GM12873 (cell line): ENCODE results near the gene CFAP210.

Experiments
- TF ChIP-seq, protein P1 (sequence below): IDR thresholded peaks from 2 replicates; pipeline ENCODE4 v1.5.1; 2012; ENCODE audit warnings: low read depth, mild to moderate bottlenecking, moderate library complexity, low read length, control low read depth; ENCODE audit not compliant: insufficient read depth; ENCODE audit errors: missing control alignments

Gene CFAP210, protein sequence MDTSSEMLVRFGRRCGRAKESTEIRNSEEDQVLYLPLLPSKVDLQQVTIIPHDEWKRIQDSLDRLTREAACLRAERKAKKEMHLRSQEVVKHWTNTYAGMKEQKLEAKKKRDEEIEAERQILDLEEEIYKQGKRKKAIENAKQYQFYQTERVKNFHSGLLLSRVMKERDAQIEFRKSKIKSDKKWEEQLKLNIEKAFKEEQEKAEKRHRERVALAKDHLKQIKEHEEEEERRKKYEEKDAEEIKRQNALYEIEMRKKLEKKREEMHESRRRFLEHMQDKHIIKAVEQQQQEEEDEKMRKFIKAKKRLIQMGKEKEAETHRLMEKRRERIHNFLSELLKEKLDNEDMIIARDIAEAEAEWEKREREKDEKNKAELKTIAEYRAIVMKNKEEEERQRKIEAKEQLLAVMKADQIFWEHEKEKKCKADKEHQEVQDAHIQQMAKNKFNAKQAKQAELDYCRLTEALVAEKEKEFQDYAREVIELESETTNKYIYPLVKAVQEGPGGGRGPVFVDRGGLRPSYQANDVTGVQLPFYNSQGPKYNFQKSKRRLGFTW

DNA sequence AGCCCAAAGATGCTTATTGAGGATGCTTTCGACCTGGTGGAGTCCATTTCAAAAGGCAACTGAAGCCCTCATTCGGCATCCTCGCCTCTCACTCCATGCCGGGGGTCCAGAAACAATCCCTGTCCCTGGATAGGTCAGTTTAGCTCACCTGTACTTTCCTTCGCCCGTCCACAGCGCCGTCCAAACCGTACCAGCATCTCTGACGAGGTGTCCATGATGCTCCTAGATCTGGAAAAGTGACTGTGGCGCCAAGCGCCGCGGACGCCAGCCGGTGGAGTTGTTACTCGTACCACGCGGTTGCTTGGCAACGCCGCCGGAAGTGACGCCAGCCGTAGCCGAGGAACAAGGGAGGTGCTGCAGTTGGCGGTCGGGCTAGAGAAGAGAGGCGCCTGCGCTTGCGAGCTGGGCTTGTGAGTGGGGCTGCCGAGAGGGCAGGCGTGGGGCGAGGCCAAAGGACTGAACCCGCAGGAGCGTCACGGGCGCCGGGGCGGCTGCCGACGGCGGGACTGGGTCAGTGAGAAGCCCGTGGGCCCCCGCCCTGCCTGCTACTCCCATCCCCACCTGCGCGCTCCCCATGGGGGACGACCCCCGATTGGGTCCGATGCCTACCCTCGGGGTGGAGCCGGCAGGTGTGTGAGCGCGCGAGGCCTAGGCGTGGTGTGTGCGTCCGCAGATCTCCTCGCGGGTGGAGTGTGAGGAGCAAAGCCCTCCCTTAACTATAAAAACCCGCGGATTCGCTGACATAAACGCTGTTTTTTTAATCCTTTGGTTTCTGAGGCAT, at the start of gene CFAP210, which contains the start of gene PHOSPHO2:
CFAP210 (minus strand) TSS at position 293 of the 781 bp plus-strand sequence; CDS start at position 215, 78 bp downstream.
PHOSPHO2 (plus strand) TSS at position 357 of the 781 bp plus-strand sequence. CDS start 6,503 bp downstream, outside the sequence.
- TF ChIP-seq, protein P1, sequence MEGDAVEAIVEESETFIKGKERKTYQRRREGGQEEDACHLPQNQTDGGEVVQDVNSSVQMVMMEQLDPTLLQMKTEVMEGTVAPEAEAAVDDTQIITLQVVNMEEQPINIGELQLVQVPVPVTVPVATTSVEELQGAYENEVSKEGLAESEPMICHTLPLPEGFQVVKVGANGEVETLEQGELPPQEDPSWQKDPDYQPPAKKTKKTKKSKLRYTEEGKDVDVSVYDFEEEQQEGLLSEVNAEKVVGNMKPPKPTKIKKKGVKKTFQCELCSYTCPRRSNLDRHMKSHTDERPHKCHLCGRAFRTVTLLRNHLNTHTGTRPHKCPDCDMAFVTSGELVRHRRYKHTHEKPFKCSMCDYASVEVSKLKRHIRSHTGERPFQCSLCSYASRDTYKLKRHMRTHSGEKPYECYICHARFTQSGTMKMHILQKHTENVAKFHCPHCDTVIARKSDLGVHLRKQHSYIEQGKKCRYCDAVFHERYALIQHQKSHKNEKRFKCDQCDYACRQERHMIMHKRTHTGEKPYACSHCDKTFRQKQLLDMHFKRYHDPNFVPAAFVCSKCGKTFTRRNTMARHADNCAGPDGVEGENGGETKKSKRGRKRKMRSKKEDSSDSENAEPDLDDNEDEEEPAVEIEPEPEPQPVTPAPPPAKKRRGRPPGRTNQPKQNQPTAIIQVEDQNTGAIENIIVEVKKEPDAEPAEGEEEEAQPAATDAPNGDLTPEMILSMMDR = no peak

DNA sequence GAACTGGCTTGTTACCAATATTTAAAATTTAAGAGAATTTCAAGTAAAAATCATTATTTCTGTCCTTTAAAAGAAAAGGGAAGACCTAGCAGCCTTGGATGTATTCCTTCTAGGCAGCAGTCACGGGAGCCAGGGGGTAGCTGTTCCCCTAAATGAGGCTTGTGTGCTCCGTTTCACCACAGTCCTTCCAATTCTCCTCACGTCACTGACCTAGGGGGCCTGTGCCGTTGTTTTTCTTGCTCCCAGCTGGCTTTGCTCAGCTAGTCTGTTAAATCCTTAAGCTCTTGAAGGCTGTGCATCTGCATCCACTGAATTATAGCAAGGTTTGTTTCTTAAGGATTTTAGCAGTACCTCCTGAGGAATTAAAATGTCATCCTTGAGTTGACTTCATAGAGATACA, 49.3 kb upstream of the CFAP210 start:
- TF ChIP-seq, protein P1 = no peak

DNA sequence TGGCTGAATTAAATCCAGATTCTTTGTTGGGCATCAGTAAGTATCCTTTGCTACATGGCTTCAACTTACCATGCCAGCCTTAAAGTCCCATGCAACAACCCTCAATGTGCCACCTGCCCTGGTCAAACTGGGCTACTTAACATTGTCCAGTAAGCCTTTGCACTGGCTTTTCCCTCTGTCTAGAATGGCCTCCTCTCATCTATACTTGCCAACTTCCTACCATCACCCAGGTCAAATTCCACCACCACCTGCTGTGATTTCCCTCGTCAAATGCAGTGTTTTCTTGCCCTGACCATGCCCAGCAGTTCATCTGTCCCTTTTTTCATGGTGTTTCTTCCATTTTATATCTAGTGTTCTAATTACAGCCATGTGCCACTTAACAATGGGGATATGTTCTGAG, 45.1 kb upstream of the CFAP210 start:
- TF ChIP-seq, protein P1 = no peak

DNA sequence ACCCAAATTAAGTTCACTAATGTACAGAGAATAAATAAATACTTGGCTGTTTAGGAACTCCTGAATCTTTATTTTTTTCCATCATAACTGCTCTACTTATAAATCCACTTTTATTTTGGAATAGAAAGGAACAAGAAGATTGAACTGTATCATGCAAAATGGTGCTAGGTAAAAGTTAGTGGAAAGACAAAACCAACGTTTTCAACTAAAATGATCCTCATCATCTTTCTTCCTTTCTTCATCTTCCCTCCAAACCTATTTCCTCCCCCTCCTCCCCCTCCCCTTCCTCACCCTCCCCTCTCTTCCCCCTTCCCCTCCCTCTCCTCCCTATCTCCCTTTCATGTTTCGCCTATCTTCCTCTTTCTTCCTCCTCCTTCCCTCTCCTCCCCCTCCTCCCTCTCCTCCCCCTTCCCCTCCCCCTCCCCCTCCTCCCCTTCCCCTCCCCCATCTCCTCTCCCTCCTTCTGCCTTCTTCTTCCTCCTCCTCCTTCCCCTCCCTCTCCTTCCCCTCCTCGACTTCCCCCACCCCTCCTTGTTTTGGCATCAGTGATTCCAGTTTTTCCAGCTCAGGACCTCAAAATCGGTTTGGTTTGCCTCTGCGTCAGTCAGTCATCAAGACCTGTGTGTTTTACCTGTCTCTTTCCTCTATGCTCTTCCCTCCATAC, 44.5 kb upstream of the CFAP210 start:
- TF ChIP-seq, protein P1 = no peak

DNA sequence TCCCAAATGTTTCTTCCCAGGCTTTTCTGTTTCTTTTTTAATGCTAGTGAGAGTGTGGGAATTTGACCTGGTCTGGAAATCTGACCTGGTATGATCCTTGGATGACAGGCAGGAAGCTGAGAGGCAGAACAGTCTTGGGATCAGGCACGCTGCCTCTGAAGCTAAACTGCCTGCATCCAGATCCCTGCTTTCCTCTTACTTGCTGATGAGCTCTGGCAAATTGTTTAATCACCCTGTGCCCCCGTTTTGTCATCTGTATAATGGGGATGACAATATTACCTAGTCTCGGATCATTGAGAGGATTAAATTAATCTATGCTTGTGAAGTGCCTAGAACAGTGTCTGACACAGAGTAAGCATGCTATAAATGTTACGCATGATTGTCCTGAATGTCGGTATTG, 42.7 kb upstream of the CFAP210 start:
- TF ChIP-seq, protein P1 = no peak

DNA sequence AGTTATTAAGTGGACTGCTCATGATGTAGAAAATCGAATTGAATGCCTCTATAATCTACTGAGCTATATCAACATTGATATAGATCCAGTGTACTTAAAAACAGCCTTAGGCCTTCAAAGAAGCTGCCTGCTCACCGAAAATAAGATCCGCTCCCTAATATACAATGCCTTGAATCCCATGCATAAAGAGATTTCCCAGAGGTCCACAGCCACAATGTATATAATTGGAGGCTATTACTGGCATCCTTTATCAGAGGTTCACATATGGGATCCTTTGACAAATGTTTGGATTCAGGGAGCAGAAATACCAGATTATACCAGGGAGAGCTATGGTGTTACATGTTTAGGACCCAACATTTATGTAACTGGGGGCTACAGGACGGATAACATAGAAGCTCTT, 41.4 kb upstream of the CFAP210 start:
- TF ChIP-seq, protein P1 = no peak
